K562 (cell line): ENCODE results near the gene RNF40. TPM values are rescaled to one million over a fixed set of nuclear protein-coding genes. Genes with fewer than 3 reads are reported as not detected.

Source experiments
- CBX8 ChIP-seq: fragments of 200-600 bp; sonication (generic); IDR thresholded peaks from 2 replicates; pipeline ENCODE4 v1.6.1; 2012; ENCODE audit warnings: borderline replicate concordance, mixed run types, low read depth, mild to moderate bottlenecking, moderate library complexity, mixed read lengths, low read length, control low read depth, inconsistent platforms; ENCODE audit not compliant: poor library complexity, severe bottlenecking; ENCODE audit errors: extremely low read depth
- E2F5 ChIP-seq: sonication (generic); formaldehyde crosslinking; IDR thresholded peaks from 2 replicates; pipeline ENCODE4 v1.8.0; 2022; ENCODE audit warnings: mild to moderate bottlenecking, missing genetic modification reagents
- MNT ChIP-seq, 2 experiments: fragments of 450-650 bp; conservative IDR thresholded peaks; 2 replicates each; pipeline ENCODE4 v1.6.1; 2017; ENCODE audit warnings: mild to moderate bottlenecking in 2 of 2, moderate library complexity in 2 of 2
- POLR3A ChIP-seq: IDR thresholded peaks from 2 replicates; pipeline ENCODE4 v1.6.1; 2011; ENCODE audit warnings: borderline replicate concordance, mild to moderate bottlenecking, moderate library complexity; ENCODE audit not compliant: insufficient read length, insufficient read depth; ENCODE audit errors: extremely low read depth
- PRDM10 ChIP-seq: fragments of 450-650 bp; IDR thresholded peaks from 2 replicates; pipeline ENCODE4 v1.6.1; 2018; ENCODE audit not compliant: partially characterized antibody
- ZNF449 ChIP-seq: fragments of 250-450 bp; sonication (Bioruptor Pico); IDR thresholded peaks from 2 replicates; pipeline ENCODE4 v1.8.0; 2022; ENCODE audit warnings: moderate library complexity, mild to moderate bottlenecking, inconsistent platforms
- ZNF75A ChIP-seq: fragments of 450-650 bp; formaldehyde crosslinking; IDR thresholded peaks from 2 replicates; pipeline ENCODE4 v1.4.0; 2020; ENCODE audit warnings: mild to moderate bottlenecking
- polyA plus RNA-seq, 8 experiments: library from polyadenylated mRNA; depleted of rRNA in 4 of 8; stranded (reverse) in 5 of 8; unstranded in 3 of 8; fragments of >200 nt; fragmentation: Nextera tagmentation in 2 of 8; fragmentation: Illumina TruSeq in 1 of 8; extraction: Ambion mirVana in 2 of 8; extraction: Trizol in 1 of 8; gene quantifications; 2 replicates each; pipeline versions ENCODE4 v1.2.1 to v1.2.3, GENCODE V29; 2011 to 2014; ENCODE audit warnings: inconsistent platforms in 1 of 8, missing spikeins in 1 of 8
- total RNA-seq, 7 experiments: library from RNA; depleted of rRNA in 6 of 7; stranded (reverse); fragments of >200 nt in 6 of 7; fragmentation: Illumina TruSeq in 2 of 7; extraction: Trizol in 2 of 7; gene quantifications; 2 replicates each; pipeline versions ENCODE4 v1.2.1 to v1.2.3, GENCODE V29; 2011 to 2021; ENCODE audit warnings: low replicate concordance in 1 of 7

The RNF40 gene
- total and polyA plus RNA-seq, 9 of the 15 experiments (the other 6 are each of a cell fraction or from before 2014, with no cell fraction given), result 6.2 to 129 (median 81.5) TPM

GRCh38 chr16:30775392-30776188 lies 13.5 kb downstream of the RNF40 start (continued):
- TF ChIP-seq CBX8 (no peak), ZNF75A (CRISPR knock-in tag) (0 out of 2 replicates have a peak, but pooled peaks have one; percentile 26), POLR3A (no peak), ZNF449 (CRISPR knock-in tag) (0 out of 2 replicates have a peak, but pooled peaks have one; percentile 37), PRDM10 (no peak), E2F5 (peak; percentile 82; the same call in 1 of the 2 replicates), MNT (conservative IDR thresholded peaks at IDR 0.05) (peak; percentile 89 to 91)
